HEK293T (cell line): ENCODE data around the gene HMCES.

Source experiments
- BHLHE40 ChIP-seq: fragments of 450-650 bp; IDR thresholded peaks from 2 replicates; pipeline ENCODE4 v1.6.1; 2016; ENCODE audit warnings: mild to moderate bottlenecking, moderate library complexity, borderline replicate concordance
- ELF4 ChIP-seq: fragments of 450-650 bp; IDR thresholded peaks from 2 replicates; pipeline ENCODE4 v1.6.1; 2017; ENCODE audit warnings: antibody characterized with exemption
- FOXA1 ChIP-seq: fragments of 450-650 bp; IDR thresholded peaks from 2 replicates; pipeline ENCODE4 v1.6.1; 2016; ENCODE audit warnings: mild to moderate bottlenecking
- FOXK2 ChIP-seq: fragments of 450-650 bp; IDR thresholded peaks from 2 replicates; pipeline ENCODE4 v1.6.1; 2016; ENCODE audit warnings: mild to moderate bottlenecking
- FOXM1 ChIP-seq: fragments of 450-650 bp; IDR thresholded peaks from 2 replicates; pipeline ENCODE4 v1.6.1; 2017; ENCODE audit warnings: mild to moderate bottlenecking, borderline replicate concordance
- SP1 ChIP-seq: fragments of 450-650 bp; IDR thresholded peaks from 2 replicates; pipeline ENCODE4 v1.6.1; 2017
- SUZ12 ChIP-seq: fragments of 450-650 bp; IDR thresholded peaks from 2 replicates; pipeline ENCODE4 v1.6.1; 2016; ENCODE audit warnings: mild to moderate bottlenecking
- TARDBP ChIP-seq: fragments of 450-650 bp; IDR thresholded peaks from 2 replicates; pipeline ENCODE4 v1.6.1; 2016
- TF ChIP-seq, protein P1 (sequence below): fragments of 450-650 bp; IDR thresholded peaks from 2 replicates; pipeline ENCODE4 v1.6.1; 2016

- TF ChIP-seq FOXM1 = no peak
- no peak for TF ChIP-seq ELF4
- TF ChIP-seq FOXK2 = no peak
- no peak for TF ChIP-seq SUZ12
- TF ChIP-seq BHLHE40 = no peak
- TF ChIP-seq SP1 = no peak
- TF ChIP-seq FOXA1 = no peak
- TF ChIP-seq, protein P1, sequence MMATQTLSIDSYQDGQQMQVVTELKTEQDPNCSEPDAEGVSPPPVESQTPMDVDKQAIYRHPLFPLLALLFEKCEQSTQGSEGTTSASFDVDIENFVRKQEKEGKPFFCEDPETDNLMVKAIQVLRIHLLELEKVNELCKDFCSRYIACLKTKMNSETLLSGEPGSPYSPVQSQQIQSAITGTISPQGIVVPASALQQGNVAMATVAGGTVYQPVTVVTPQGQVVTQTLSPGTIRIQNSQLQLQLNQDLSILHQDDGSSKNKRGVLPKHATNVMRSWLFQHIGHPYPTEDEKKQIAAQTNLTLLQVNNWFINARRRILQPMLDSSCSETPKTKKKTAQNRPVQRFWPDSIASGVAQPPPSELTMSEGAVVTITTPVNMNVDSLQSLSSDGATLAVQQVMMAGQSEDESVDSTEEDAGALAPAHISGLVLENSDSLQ = no peak
- no peak for TF ChIP-seq TARDBP
Observed at GRCh38 chr3:129304962-129305222, 26.2 kb downstream of the HMCES start.
